WTC11 (cell line): ENCODE results near the gene IL17RD. TPM values are rescaled to one million over a fixed set of nuclear protein-coding genes. Genes with fewer than 3 reads are reported as not detected.

Source experiments
- ATAC-seq: fragments of 200-7000 bp; cut with Tn5 transposase; 2 replicates; pipeline ENCODE4 v1.10.0; 2021; ENCODE audit warnings: mild to moderate bottlenecking, moderate library complexity
- CTCF ChIA-PET: fragments of 300-600 bp; sonication (Branson Sonifier 250); formaldehyde crosslinking; loops from one replicate; lab custom pipeline; 2021; ENCODE audit warnings: antibody characterized with exemption; lab: Charles Lee
- POLR2A ChIA-PET: fragments of 350-600 bp; sonication (Branson Sonifier 250); formaldehyde crosslinking; loops from one replicate; lab custom pipeline; 2021; ENCODE audit warnings: antibody characterized with exemption; lab: Charles Lee
- DNase-seq: peaks from one replicate; pipeline ENCODE4 v3.0.0; 2021; ENCODE audit warnings: low spot score
- H3K27ac Mint-ChIP-seq: 2 replicates; pipeline ENCODE4 v1.8.0; 2021; ENCODE audit warnings: mixed read lengths
- H3K27me3 Mint-ChIP-seq: 2 replicates; pipeline ENCODE4 v1.8.0; 2021; ENCODE audit warnings: low read depth, mild to moderate bottlenecking, moderate library complexity, mixed read lengths
- H3K36me3 Mint-ChIP-seq: 2 replicates; pipeline ENCODE4 v1.8.0; 2021; ENCODE audit warnings: mixed read lengths
- H3K4me1 Mint-ChIP-seq: 2 replicates; pipeline ENCODE4 v1.8.0; 2022; ENCODE audit warnings: mixed read lengths
- H3K4me3 Mint-ChIP-seq: 2 replicates; pipeline ENCODE4 v1.8.0; 2021; ENCODE audit warnings: mild to moderate bottlenecking, moderate library complexity, mixed read lengths
- H3K9me3 Mint-ChIP-seq: 2 replicates; pipeline ENCODE4 v1.8.0; 2021; ENCODE audit warnings: mixed read lengths
- ATF2 ChIP-seq: sonication (generic); formaldehyde crosslinking; IDR thresholded peaks from 2 replicates; pipeline ENCODE4 v1.8.1; 2022; ENCODE audit warnings: low read depth, missing genetic modification reagents, borderline replicate concordance
- ATF3 ChIP-seq: sonication (generic); formaldehyde crosslinking; conservative IDR thresholded peaks from 2 replicates; pipeline ENCODE4 v1.8.1; 2022; ENCODE audit warnings: mild to moderate bottlenecking, missing genetic modification reagents
- CREB1 ChIP-seq: sonication (generic); formaldehyde crosslinking; IDR thresholded peaks from 2 replicates; pipeline ENCODE4 v1.8.0; 2023; ENCODE audit warnings: mild to moderate bottlenecking, missing genetic modification reagents
- CREM ChIP-seq: sonication (generic); formaldehyde crosslinking; IDR thresholded peaks from 2 replicates; pipeline ENCODE4 v1.8.1; 2022; ENCODE audit warnings: mild to moderate bottlenecking, missing genetic modification reagents, moderate library complexity
- E2F4 ChIP-seq: sonication (generic); formaldehyde crosslinking; IDR thresholded peaks from 2 replicates; pipeline ENCODE4 v1.8.1; 2022; ENCODE audit warnings: low read depth, mild to moderate bottlenecking, moderate library complexity, missing genetic modification reagents, borderline replicate concordance
- E2F5 ChIP-seq: sonication (generic); formaldehyde crosslinking; IDR thresholded peaks from 2 replicates; pipeline ENCODE4 v1.8.1; 2022; ENCODE audit warnings: mild to moderate bottlenecking, moderate library complexity, missing genetic modification reagents
- ELF4 ChIP-seq: sonication (generic); formaldehyde crosslinking; IDR thresholded peaks from 2 replicates; pipeline ENCODE4 v1.8.1; 2022; ENCODE audit warnings: low read depth, mild to moderate bottlenecking, moderate library complexity, missing genetic modification reagents
- HMGA2 ChIP-seq: fragments of 250-450 bp; sonication (Bioruptor Pico); IDR thresholded peaks from 2 replicates; pipeline ENCODE4 v1.4.0; 2021; ENCODE audit warnings: mild to moderate bottlenecking, moderate library complexity
- JAZF1 ChIP-seq: fragments of 250-450 bp; sonication (Bioruptor Pico); IDR thresholded peaks from 2 replicates; pipeline ENCODE4 v1.9.0; 2021; ENCODE audit warnings: moderate library complexity, mild to moderate bottlenecking, inconsistent platforms
- JUN ChIP-seq: sonication (generic); formaldehyde crosslinking; IDR thresholded peaks from 2 replicates; pipeline ENCODE4 v1.8.0; 2023; ENCODE audit warnings: mild to moderate bottlenecking, missing genetic modification reagents
- NFE2L1 ChIP-seq: sonication (generic); formaldehyde crosslinking; IDR thresholded peaks from 2 replicates; pipeline ENCODE4 v1.8.1; 2023; ENCODE audit warnings: missing genetic modification reagents
- NR3C1 ChIP-seq: sonication (generic); formaldehyde crosslinking; conservative IDR thresholded peaks from 2 replicates; pipeline ENCODE4 v1.8.1; 2023; ENCODE audit warnings: low read depth, mild to moderate bottlenecking, missing genetic modification reagents
- OVOL2 ChIP-seq: fragments of 250-450 bp; sonication (Bioruptor Pico); IDR thresholded peaks from 2 replicates; pipeline ENCODE4 v1.9.0; 2021; ENCODE audit warnings: mild to moderate bottlenecking, borderline replicate concordance
- PRRX2 ChIP-seq: fragments of 250-450 bp; sonication (Bioruptor Pico); IDR thresholded peaks from 2 replicates; pipeline ENCODE4 v1.8.0; 2021; ENCODE audit warnings: mild to moderate bottlenecking
- RELA ChIP-seq: sonication (generic); formaldehyde crosslinking; IDR thresholded peaks from 2 replicates; pipeline ENCODE4 v1.8.1; 2022; ENCODE audit warnings: missing genetic modification reagents, mild to moderate bottlenecking, borderline replicate concordance
- TEAD4 ChIP-seq: sonication (generic); formaldehyde crosslinking; IDR thresholded peaks from 2 replicates; pipeline ENCODE4 v1.8.0; 2022; ENCODE audit warnings: mild to moderate bottlenecking, missing genetic modification reagents
- ZBTB21 ChIP-seq: sonication (generic); formaldehyde crosslinking; IDR thresholded peaks from 2 replicates; pipeline ENCODE4 v1.8.1; 2023; ENCODE audit warnings: mild to moderate bottlenecking, missing genetic modification reagents, borderline replicate concordance
- ZBTB43 ChIP-seq: sonication (generic); formaldehyde crosslinking; IDR thresholded peaks from 2 replicates; pipeline ENCODE4 v1.8.1; 2023; ENCODE audit warnings: mild to moderate bottlenecking, missing genetic modification reagents
- ZNF219 ChIP-seq: sonication (generic); formaldehyde crosslinking; IDR thresholded peaks from 2 replicates; pipeline ENCODE4 v1.8.0; 2023; ENCODE audit warnings: missing genetic modification reagents, mild to moderate bottlenecking, borderline replicate concordance
- ZNF263 ChIP-seq: sonication (generic); formaldehyde crosslinking; IDR thresholded peaks from 2 replicates; pipeline ENCODE4 v1.8.1; 2022; ENCODE audit warnings: low read depth, mild to moderate bottlenecking, moderate library complexity, missing genetic modification reagents
- total RNA-seq: library from RNA; stranded (reverse); gene quantifications from 3 replicates; pipeline ENCODE4 v1.2.3, GENCODE V29; 2021
- TF ChIP-seq, protein P1 (sequence below): sonication (generic); formaldehyde crosslinking; IDR thresholded peaks from 2 replicates; pipeline ENCODE4 v1.8.0; 2023; ENCODE audit warnings: mild to moderate bottlenecking, missing genetic modification reagents
- TF ChIP-seq, protein P2 (sequence below): sonication (generic); formaldehyde crosslinking; IDR thresholded peaks from 2 replicates; pipeline ENCODE4 v1.8.1; 2022; ENCODE audit warnings: mild to moderate bottlenecking, missing genetic modification reagents, moderate library complexity, borderline replicate concordance
- TF ChIP-seq, protein P3 (sequence below): sonication (generic); formaldehyde crosslinking; IDR thresholded peaks from 2 replicates; pipeline ENCODE4 v1.8.1; 2023; ENCODE audit warnings: mild to moderate bottlenecking, missing genetic modification reagents
- TF ChIP-seq, protein P4 (sequence below): sonication (generic); formaldehyde crosslinking; IDR thresholded peaks from 2 replicates; pipeline ENCODE4 v1.8.0; 2023; ENCODE audit warnings: missing genetic modification reagents

IL17RD gene
- total RNA-seq, 1 experiment from 2014 or later, result 72.9 TPM

- TF ChIP-seq ATF2 (CRISPR knock-in tag) (no peak), ZBTB43 (no peak), ZNF219 (CRISPR knock-in tag) (no peak)
- TF ChIP-seq, protein P1, sequence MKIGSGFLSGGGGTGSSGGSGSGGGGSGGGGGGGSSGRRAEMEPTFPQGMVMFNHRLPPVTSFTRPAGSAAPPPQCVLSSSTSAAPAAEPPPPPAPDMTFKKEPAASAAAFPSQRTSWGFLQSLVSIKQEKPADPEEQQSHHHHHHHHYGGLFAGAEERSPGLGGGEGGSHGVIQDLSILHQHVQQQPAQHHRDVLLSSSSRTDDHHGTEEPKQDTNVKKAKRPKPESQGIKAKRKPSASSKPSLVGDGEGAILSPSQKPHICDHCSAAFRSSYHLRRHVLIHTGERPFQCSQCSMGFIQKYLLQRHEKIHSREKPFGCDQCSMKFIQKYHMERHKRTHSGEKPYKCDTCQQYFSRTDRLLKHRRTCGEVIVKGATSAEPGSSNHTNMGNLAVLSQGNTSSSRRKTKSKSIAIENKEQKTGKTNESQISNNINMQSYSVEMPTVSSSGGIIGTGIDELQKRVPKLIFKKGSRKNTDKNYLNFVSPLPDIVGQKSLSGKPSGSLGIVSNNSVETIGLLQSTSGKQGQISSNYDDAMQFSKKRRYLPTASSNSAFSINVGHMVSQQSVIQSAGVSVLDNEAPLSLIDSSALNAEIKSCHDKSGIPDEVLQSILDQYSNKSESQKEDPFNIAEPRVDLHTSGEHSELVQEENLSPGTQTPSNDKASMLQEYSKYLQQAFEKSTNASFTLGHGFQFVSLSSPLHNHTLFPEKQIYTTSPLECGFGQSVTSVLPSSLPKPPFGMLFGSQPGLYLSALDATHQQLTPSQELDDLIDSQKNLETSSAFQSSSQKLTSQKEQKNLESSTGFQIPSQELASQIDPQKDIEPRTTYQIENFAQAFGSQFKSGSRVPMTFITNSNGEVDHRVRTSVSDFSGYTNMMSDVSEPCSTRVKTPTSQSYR (CRISPR knock-in tag), result no peak
Observed at GRCh38 chr3:57169108-57169507, 4.0 kb upstream of the IL17RD start (continued).

DNA sequence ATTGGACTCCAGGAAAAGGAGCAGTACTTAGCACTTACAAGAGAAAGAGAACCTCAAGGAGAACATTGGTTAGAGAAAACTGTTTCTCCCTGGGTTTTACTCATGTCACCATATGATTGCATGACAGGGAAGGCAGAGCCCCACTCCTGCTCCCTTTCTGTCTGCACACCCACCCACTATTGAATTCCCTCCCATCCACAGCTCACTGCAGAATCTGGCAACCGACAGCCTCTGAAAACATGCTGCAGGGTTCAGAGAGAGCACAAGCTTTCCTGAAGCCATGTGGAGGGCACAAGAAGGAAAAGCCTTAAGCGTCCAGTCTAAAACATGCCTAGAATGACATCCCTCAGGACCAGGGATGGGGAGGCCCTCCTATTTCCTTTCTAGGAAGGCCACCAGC is 3.0 kb upstream of the IL17RD start:
- Mint-ChIP-seq H3K27me3 (peaks cover 25% of the 10 kb centered on the region), H3K9me3 (peaks cover 5% of the 10 kb centered on the region), H3K27ac (no peak overlapping the region), H3K36me3 (no peaks in the 10 kb centered on the region), H3K4me3 (no peak overlapping the region), H3K4me1 (peaks cover 36% of the 10 kb centered on the region)
- TF ChIP-seq, protein P2, sequence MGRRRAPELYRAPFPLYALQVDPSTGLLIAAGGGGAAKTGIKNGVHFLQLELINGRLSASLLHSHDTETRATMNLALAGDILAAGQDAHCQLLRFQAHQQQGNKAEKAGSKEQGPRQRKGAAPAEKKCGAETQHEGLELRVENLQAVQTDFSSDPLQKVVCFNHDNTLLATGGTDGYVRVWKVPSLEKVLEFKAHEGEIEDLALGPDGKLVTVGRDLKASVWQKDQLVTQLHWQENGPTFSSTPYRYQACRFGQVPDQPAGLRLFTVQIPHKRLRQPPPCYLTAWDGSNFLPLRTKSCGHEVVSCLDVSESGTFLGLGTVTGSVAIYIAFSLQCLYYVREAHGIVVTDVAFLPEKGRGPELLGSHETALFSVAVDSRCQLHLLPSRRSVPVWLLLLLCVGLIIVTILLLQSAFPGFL (CRISPR knock-in tag), result no peak
- TF ChIP-seq CREB1 (no peak), JUN (CRISPR knock-in tag) (no peak), ZBTB21 (CRISPR knock-in tag) (no peak), E2F5 (CRISPR knock-in tag) (no peak), OVOL2 (no peak), TEAD4 (CRISPR knock-in tag) (no peak), PRRX2 (CRISPR knock-in tag) (no peak), CREM (CRISPR knock-in tag) (no peak), RELA (CRISPR knock-in tag) (no peak), NFE2L1 (no peak), E2F4 (no peak), JAZF1 (CRISPR knock-in tag) (no peak), HMGA2 (CRISPR knock-in tag) (no peak), ELF4 (CRISPR knock-in tag) (no peak), ZNF263 (CRISPR knock-in tag) (no peak), NR3C1 (CRISPR knock-in tag) (no peak), ATF3 (CRISPR knock-in tag) (no peak)
- TF ChIP-seq, protein P3, sequence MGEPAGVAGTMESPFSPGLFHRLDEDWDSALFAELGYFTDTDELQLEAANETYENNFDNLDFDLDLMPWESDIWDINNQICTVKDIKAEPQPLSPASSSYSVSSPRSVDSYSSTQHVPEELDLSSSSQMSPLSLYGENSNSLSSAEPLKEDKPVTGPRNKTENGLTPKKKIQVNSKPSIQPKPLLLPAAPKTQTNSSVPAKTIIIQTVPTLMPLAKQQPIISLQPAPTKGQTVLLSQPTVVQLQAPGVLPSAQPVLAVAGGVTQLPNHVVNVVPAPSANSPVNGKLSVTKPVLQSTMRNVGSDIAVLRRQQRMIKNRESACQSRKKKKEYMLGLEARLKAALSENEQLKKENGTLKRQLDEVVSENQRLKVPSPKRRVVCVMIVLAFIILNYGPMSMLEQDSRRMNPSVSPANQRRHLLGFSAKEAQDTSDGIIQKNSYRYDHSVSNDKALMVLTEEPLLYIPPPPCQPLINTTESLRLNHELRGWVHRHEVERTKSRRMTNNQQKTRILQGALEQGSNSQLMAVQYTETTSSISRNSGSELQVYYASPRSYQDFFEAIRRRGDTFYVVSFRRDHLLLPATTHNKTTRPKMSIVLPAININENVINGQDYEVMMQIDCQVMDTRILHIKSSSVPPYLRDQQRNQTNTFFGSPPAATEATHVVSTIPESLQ, result no peak
- TF ChIP-seq, protein P4, sequence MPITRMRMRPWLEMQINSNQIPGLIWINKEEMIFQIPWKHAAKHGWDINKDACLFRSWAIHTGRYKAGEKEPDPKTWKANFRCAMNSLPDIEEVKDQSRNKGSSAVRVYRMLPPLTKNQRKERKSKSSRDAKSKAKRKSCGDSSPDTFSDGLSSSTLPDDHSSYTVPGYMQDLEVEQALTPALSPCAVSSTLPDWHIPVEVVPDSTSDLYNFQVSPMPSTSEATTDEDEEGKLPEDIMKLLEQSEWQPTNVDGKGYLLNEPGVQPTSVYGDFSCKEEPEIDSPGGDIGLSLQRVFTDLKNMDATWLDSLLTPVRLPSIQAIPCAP (CRISPR knock-in tag), result no peak
- no peak for DNase-seq
- ChIA-PET POLR2A (no interaction called here), CTCF (interaction anchor here (1.1 to 1.6 kb wide), 2 partner anchors 11 to 60 kb away, joined by 3 to 5 read pairs; partner anchors contain the start of gene APPL1)
- ATAC-seq, result no peak
